ENCODE results near the gene SPOCK1. TPM values are rescaled to one million over a fixed set of nuclear protein-coding genes. Genes with fewer than 3 reads are reported as not detected.

Gene SPOCK1
- total and polyA plus RNA-seq, 2 of the 13 experiments (the other 11 are each of a cell fraction or from before 2014, with no cell fraction given): 0.18 to 0.29 TPM

GRCh38 chr5:137498301-137498735 lies 808 bp downstream of the SPOCK1 start (continued):
- TF ChIP-seq ARID3A (IDR thresholded peaks at IDR 0.05; ENCODE audit: low read depth, low read length) (no peak), HIVEP1 (CRISPR knock-in tag; IDR thresholded peaks at IDR 0.05) (no peak)

DNA sequence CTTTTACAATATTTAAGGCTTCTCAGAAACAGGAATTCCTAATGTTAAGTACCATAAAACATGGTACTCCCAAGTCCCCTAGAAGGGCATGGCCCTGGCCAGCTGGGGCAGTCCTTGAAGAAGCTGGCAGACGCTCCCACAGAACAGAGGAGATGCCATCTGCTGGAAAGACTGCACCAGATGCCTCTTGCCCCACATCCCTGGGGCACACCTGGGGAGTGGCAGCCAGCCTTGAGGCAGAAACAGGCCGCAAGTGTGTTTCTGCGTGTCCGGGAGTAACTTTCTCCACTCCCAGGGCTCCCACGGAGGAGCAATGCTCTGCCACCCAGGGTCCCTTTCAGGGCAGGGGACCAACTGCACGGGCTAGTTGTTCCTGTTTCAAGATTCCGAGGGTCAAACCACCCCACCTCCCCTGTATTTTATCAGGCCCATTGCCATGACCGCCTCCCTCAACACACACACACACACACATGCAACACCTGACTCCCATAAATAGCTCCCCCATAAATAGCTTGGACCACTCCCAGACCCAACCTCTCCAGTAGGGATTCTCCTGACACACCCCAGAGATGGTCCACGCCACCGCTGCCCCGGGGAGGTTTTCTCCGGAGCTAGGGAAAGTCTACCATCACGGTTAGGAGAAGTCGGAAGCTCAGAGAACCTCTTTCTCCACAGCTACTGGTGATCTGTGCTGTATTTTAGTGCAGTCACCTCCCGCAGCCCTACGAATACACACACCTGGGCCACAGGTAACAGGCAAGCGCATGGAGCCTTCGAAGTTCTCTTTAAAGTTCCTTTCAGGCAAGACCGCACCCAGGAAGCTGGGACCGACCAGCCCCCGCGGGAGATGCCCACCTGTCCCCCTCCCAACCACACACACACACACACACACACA lies 1.5 kb downstream of the SPOCK1 start:
- 66% methylated on average over 18 of the region's 22 CpGs for WGBS (ENCODE audit: low lambda C conversion rate)
- DNase-seq (ENCODE audit: low spot score): no peak
- intact Hi-C loops (cut with micrococcal nuclease; ENCODE audit: unreplicated experiment) (no loop called here), in situ Hi-C loops (cut with HindIII; ENCODE audit: extremely low pct_ligation_motif_present, low pct_unique_long_range_greater_than_20kb) (loop anchor here (10.0 kb wide), 2 partner anchors 153 to 183 kb away; no protein-coding TSS in a partner anchor)
- Histone ChIP-seq H3K9me3 (ENCODE audit: low read length) (no peaks in the 10 kb centered on the region), H2AFZ (ENCODE audit: low read length) (no peak overlapping the region), H3K27ac (ENCODE audit: extremely low read length, insufficient read depth, low read length) (no peak overlapping the region), H3K36me3 (replicated peaks in 1 of 2; ENCODE audit: control insufficient read depth in 1 of 2, insufficient read depth in 2 of 2, low read length in 2 of 2) (no peaks in the 10 kb centered on the region), H3K9ac (ENCODE audit: insufficient read depth, low read depth, low read length) (no peak overlapping the region), H3K4me2 (ENCODE audit: low read depth, low read length) (no peak overlapping the region), H4K20me1 (ENCODE audit: insufficient read depth, low read length) (no peaks in the 10 kb centered on the region), H3K27me3 (ENCODE audit: control insufficient read depth in 1 of 2, insufficient read depth in 2 of 2, low read length in 2 of 2) (peaks cover 0 to 11% of the 10 kb centered on the region in 2 experiments; a peak in 2 of 5 replicates), H3K79me2 (ENCODE audit: insufficient read depth, low read length) (no peaks in the 10 kb centered on the region), H3K4me1 (ENCODE audit: insufficient read depth, low read length) (no peaks in the 10 kb centered on the region), H3K4me3 (replicated peaks in 1 of 3; ENCODE audit: insufficient read depth in 1 of 3, low read depth in 2 of 3, low read length in 3 of 3) (no peak overlapping the region)
- ChIA-PET CTCF (ENCODE audit: low intra/inter-chr PET ratio, low total read pairs) (no interaction called here), POLR2A (no interaction called here)
- BruUV-seq (replicated peaks): no TSS peak
- ATAC-seq: no peak
- no peak for FAIRE-seq
- TF ChIP-seq GZF1 (CRISPR knock-in tag; IDR thresholded peaks at IDR 0.05) (no peak), CREM (IDR thresholded peaks at IDR 0.05) (no peak), CREM (CRISPR knock-in tag; IDR thresholded peaks at IDR 0.05) (no peak), MZF1 (CRISPR knock-in tag; IDR thresholded peaks at IDR 0.05; ENCODE audit: borderline replicate concordance) (no peak), MEIS2 (CRISPR knock-in tag; IDR thresholded peaks at IDR 0.05) (no peak), ATF7-NPFF (CRISPR knock-in tag; IDR thresholded peaks at IDR 0.05; ENCODE audit: low read depth) (no peak), ZNF768 (CRISPR knock-in tag; IDR thresholded peaks at IDR 0.05) (no peak), PHF20 (CRISPR knock-in tag; IDR thresholded peaks at IDR 0.05) (no peak), SMARCC2 (IDR thresholded peaks at IDR 0.05) (no peak), ZSCAN12 (CRISPR knock-in tag; IDR thresholded peaks at IDR 0.05) (no peak), GFI1 (CRISPR knock-in tag; IDR thresholded peaks at IDR 0.05; ENCODE audit: borderline replicate concordance) (no peak)
- TF ChIP-seq, protein P1, sequence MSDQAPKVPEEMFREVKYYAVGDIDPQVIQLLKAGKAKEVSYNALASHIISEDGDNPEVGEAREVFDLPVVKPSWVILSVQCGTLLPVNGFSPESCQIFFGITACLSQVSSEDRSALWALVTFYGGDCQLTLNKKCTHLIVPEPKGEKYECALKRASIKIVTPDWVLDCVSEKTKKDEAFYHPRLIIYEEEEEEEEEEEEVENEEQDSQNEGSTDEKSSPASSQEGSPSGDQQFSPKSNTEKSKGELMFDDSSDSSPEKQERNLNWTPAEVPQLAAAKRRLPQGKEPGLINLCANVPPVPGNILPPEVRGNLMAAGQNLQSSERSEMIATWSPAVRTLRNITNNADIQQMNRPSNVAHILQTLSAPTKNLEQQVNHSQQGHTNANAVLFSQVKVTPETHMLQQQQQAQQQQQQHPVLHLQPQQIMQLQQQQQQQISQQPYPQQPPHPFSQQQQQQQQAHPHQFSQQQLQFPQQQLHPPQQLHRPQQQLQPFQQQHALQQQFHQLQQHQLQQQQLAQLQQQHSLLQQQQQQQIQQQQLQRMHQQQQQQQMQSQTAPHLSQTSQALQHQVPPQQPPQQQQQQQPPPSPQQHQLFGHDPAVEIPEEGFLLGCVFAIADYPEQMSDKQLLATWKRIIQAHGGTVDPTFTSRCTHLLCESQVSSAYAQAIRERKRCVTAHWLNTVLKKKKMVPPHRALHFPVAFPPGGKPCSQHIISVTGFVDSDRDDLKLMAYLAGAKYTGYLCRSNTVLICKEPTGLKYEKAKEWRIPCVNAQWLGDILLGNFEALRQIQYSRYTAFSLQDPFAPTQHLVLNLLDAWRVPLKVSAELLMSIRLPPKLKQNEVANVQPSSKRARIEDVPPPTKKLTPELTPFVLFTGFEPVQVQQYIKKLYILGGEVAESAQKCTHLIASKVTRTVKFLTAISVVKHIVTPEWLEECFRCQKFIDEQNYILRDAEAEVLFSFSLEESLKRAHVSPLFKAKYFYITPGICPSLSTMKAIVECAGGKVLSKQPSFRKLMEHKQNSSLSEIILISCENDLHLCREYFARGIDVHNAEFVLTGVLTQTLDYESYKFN (CRISPR knock-in tag; conservative IDR thresholded peaks at IDR 0.05): no peak
